Uterus (tissue), 2 donors: ENCODE results near the gene GABRG3.

Experiments
- CTCF ChIP-seq, 4 experiments: fragments of 200-600 bp in 2 of 4; fragments of 450-650 bp in 2 of 4; sonication (generic) in 2 of 4; IDR thresholded peaks; one replicate each; pipeline ENCODE4 v1.5.1; 2016 to 2019; ENCODE audit warnings: antibody characterized with exemption in 4 of 4, mild to moderate bottlenecking in 2 of 4, moderate library complexity in 1 of 4
- POLR2A ChIP-seq, 2 donors: fragments of 450-650 bp; IDR thresholded peaks; one replicate each; pipeline ENCODE4 v1.6.1; 2016; ENCODE audit warnings: antibody characterized with exemption in 2 of 2, mild to moderate bottlenecking in 1 of 2, moderate library complexity in 1 of 2

- TF ChIP-seq POLR2A (IDR thresholded peaks at IDR 0.05) (no peak), CTCF (IDR thresholded peaks at IDR 0.05) (no peak)
Observed at GRCh38 chr15:27589782-27590181, 618.8 kb downstream of the GABRG3 start.
